Measurements from ENCODE around the gene PDCD1.

PDCD1 gene

DNA sequence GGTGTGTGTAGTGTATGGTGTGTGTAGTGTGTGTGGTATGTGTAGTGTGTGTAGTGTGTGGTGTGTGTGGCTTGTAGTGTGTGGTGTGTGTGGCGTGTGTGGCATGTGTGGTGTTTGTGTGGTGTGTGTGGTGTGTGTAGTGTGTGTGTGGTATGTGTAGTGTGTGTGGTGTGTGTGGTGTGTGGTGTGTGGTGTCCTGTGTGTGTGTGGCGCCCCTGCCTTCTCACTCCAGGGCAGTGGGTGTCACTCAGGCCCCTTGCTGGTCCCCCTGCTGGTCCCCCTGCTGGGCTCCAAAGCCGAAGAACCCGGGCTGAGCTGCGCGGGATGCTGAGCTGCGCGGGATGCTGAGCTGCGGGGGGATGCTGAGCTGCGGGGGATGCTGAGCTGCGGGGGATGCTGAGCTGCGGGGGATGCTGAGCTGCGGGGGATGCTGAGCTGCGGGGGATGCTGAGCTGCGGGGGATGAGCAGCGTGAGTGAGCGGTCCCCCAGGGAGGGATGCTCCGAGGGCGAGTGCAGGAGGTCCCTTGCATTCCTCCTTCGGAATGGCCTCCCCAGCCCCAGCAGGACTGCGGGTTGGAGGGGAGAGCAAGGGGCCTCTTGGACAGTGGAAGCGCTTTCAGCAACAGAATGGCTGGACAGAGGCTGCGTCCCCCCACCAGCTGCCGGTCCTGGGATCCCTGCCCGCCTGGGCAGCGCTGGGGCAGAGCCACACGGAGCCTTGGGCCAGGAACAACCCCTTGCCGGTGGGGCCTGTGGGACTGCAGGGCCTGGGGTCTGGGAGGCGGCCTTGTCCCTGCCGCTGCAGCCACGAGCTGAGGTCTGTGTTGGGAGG lies 7.5 kb upstream of the PDCD1 start:
- in situ Hi-C loops (cut with MboI; ENCODE audit: low sequenced_read_pairs): no loop called here

DNA sequence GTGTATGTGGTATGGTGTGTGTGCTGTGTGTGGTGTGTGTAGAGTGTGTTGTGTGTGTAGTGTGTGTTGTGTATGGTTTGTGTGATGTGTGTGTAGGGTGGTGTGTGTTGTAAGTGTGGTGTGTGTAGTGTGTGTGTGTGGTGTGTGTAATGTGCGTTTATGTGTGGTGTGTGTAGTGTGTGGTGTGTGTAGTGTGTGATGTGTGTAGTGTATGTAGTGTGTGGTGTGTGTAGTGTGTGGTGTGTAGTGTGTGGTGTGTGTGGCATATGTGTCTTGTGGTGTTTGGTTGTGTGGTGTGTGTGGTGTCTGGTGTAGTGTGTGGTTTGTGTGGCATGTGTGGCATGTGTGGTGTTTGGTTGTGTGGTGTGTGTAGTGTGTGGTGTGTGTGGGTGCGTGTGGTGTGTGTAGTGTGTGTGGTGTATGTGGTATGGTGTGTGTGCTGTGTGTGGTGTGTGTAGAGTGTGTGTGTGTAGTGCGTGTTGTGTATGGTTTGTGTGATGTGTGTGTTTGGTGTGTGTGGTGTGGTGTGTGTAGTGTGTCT lies 6.8 kb upstream of the PDCD1 start:
- in situ Hi-C loops (cut with MboI; ENCODE audit: low sequenced_read_pairs): no loop called here

DNA sequence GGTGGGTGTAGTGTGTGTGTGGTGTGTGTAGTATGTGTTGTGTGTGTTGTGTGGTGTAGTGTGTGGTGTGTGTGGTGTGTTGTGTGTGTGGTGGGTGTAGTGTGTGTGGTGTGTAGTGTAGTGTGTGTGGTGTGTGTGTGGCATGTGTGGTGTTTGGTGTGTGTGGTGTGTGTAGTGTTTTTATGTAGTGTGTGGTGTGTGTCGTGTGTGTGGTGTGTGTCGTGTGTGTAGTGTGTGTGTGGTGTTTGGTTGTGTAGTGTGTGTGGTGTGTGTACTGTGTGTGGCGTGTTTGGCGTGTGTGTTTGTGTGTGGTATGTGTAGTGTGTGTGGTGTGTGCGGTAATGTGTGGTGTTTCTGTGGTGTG lies 6.1 kb upstream of the PDCD1 start:
- in situ Hi-C loops (cut with MboI; ENCODE audit: low sequenced_read_pairs): no loop called here

DNA sequence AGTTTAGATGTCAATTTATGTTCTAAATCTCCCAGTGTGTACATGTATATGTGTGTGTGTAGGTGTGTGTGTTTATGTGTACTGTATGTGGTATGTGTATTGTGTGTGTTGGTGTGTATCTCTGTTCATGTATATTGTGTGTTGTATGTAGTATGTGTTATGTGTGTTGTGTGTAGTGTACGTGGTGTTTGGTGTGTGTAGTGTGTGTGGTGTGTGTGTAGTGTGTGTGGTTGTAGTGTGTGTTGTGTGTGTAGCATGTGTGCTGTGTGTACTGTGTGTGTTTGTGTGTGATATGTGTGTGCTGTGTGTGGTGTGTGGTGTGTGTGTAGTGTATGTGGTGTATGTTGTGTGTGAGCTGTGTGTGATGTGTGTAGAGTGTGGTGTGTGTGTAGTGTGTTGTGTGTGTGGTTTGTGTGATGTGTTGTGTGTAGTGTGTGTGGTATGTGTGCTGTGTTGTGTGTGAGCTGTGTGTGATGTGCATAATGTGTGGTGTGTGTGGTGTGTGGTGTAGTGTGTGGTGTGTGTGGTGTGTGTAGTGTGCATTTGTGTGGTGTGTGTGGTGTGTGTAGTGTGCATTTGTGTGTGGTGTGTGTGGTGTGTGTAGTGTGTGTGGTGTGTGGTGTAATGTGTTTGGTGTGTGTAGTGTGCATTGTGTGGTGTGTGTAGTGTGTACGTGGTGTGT lies 5.6 kb upstream of the PDCD1 start:
- in situ Hi-C loops (cut with MboI; ENCODE audit: low sequenced_read_pairs): no loop called here

DNA sequence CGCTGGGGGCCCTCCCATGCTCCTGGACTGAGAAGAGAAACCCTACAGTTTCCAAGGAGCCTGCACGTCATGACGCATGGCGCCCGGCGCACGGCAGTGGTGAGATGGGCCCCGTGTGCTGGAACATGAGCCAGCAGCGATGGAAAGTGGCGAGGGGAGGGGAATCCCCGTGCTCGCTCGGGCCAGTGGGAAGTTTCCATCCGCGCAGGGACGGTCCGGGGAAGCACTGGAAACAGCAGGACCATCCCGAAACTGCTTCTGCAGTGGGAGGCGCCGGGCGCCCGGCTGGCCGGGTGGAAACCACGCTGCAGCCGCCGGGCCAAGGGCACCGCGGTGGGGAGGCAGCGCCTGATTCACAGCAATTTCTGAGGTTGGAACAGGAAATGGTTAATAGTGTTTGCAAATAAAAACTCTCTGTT lies 4.9 kb upstream of the PDCD1 start:
- in situ Hi-C loops (cut with MboI; ENCODE audit: low sequenced_read_pairs): no loop called here

DNA sequence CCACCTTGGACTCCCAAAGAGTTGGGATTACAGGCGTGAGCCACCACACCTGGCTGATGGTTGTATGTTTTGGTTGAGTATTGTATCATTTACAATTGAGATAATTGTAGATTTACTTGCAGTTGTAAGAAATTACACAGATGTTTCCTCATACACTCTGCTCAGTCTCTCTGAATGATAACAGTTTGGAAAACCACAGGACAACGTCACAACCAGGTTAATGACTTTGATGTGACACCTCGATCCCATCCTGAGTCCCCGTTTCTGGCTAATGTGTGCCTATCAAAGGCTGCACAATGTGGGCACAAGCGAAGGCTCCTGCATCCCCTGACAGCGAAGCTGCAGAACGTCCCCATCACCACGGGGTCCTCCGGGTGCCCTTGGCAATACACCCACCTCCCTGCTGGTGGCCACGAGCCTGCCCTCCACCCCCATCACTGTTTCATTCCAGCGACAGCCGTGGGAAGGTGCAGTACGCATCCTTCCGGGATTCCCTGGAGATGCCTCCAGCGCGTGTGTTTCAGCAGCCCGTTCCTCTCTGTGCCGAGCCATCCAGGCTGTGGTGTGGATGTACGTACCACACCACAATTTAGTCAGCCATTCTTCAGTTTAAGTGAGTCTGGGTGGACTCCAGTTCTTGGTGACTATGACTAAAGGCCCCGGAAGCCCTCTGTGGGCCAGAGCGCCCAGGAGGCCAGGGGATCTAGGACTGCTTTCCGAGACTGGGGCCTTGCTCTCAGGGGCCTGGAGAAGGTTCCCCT lies 4.3 kb upstream of the PDCD1 start:
- in situ Hi-C loops (cut with MboI; ENCODE audit: low sequenced_read_pairs): no loop called here

DNA sequence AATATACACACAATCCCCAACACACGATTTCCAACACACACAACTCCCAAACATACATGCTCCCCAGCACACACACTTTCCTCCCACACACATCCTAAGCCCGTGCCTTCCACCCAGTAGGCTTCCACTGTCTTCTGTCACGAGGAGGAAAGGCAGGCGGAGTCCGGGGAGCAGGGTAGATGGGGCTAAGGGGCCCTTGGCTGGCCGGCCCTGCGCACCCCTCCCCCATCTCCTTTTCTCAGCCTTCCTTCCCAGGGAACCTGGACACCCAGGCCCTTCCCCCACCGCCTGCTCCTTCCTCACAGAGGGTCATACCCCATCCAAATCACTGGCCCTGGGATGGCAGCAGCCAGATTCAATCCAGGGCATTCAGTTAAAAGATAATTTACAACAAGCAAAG lies 3.4 kb upstream of the PDCD1 start:
- in situ Hi-C loops (cut with MboI; ENCODE audit: low sequenced_read_pairs): no loop called here

DNA sequence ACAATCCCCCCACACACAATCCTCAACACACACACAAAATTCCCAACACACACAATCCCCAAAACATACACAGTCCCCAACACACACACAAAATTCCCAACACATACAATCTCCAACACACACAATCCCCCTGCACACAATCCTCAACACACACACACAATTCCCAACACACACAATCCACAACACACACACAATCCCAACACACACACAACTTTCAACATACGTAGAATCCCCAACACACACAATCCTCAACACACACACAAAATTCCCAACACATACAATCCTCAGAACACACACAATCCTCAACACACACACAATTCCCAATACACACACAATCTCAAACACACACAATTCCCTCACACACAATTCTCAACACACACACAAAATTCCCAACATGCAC lies 2.6 kb upstream of the PDCD1 start:
- in situ Hi-C loops (cut with MboI; ENCODE audit: low sequenced_read_pairs): no loop called here

DNA sequence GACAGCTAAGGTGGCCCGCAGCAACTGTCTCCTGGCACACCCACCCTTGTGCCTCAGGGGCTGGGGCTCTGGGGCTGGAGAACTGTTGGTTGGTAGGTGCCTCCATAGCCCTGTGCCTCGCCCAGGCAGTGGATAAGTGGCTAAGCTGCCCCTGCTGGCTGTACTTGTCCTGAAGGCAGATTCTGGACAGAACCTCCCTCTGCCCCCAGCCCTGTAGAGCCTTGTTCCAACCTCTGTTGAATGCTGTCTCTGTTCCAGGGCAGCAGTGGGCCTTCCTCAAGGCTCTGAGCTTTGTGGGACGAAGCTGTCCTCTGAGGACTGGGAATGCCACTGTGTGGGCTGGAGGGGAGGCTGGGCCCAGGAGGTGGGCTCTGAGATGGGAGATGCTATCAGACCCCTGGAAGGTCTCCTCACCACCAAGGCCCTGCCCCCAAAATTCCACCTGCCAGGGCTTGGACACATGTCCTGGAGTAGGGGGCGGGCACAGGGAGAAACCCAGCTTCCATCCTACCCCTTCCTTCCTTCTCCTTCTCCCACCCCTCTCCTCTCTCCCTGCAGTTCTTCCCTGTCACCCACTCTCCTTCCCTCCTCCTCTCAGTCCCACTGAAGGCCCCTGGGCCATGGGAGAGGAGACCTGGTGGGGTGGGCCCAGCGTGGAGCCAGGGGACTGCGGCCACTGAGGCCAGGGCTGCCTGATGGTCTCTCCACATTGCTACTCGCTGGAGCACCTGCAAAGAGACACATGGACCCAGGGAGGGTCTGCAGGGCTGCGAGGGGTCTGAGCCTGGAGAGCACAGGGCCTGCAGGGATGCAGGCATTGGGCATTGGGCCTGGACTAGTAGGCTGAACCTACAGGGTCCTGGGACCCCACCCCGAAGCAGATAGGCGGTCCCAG lies 1.7 kb upstream of the PDCD1 start:
- in situ Hi-C loops (cut with MboI; ENCODE audit: low sequenced_read_pairs): no loop called here

DNA sequence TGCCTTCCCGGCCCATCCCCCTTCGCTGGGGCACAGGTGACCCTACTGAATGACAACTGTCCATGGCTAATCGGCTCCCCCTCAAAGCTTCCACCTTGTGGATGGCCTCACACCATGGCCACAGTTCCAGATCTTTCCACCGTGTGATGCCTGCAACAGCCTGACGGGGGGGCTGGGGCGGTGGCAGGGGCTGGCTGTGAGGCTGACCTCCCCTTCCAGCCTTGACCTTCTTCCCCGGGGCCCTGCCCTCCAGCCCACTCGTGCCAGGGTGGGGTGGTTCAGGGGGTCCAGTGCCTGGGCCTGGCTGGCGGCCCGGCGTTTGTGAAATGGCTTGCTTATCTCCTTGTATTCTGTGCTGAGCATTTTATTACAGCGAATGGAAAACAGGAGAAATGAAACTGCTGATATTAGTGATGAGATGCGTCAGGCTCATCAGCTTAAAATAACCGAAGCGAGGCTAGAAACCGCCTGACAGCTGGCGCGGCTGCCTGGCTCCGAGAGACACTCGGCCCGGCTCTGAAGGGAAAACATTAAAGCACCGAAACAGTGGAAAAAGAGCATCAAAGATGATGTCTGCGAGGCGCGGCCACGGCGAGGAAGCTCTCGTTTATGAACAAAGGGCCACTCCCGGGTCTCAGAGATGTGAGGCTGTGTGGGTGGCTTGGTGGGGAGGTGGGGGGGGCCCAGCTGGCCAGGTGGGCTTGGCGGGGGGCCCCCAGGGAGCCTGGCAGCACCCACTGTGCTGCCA lies 916 bp upstream of the PDCD1 start:
- in situ Hi-C loops (cut with MboI; ENCODE audit: low sequenced_read_pairs): no loop called here

DNA sequence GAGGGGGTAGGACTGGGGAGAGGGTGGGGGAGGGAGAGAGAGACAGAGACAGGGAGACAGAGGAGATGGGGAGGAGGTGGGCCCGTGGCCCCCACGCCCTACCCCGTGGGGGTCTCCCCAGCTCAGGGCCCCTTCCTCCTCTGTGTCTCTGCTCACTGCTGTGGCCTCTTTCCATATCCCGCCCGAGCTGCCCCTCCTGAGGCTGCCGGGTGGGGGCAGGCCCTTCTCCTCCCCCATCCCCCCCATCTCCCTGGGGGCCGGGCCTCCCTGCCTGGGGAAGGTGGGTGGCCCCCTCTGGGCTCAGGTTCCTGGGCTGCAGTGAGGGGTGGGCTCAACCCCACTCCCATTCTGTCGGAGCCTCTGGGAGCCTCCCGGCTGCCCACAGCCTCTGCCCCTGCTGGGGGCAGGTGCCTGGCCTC lies 332 bp upstream of the PDCD1 start:
- in situ Hi-C loops (cut with MboI; ENCODE audit: low sequenced_read_pairs): no loop called here

DNA sequence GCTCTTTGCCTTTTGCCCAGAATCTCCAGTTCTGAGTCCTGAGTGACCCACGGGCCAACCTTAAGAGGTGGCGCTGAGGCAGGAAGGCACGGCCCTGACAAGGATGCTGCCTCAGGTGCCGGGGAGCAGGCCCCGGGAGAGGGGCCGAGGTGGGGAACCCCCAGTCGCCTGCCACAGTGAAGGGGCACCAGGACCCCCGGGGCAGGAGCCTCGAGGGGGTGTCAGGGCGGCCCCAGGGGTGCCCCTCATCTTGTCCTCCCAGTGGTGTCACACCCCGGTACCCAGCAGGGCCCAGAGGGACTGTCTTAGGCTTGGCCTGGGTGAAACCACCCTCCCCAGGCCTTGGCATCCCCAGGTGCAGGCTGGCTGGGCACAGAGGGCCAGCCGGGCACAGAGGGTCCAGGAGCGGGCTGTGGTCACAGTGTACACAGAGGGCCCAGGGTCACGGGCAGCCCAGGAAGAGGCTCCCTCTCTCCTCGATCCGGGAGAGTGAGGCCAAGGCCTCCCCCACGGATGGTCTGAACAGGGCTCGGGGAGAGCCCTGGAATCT lies 1.0 kb downstream of the PDCD1 start:
- in situ Hi-C loops (cut with MboI; ENCODE audit: low sequenced_read_pairs): no loop called here

DNA sequence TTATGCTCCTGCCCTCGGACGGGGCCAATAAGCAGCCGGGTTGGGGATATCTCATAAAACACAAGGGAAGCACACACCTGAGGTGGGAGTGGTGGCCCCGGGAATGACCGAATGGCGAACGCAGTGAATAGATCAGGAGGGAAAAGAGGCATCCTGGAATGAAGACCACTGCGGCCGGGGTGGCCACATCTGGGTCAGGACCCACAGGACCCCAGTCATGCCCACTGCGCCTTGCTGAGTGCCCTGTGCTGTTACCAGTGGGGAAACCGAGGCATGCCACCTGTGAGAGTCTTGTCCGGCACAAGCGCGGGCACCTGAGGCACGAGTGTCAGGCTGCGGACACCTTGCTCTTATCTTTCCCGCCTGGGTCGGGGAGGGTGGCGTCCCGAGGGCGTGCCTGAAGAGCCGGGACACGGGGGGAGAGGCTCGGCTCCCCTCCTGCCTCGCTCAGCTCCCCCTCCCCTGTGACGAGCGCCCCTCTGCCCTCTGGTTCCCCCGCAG lies 1.6 kb downstream of the PDCD1 start:
- in situ Hi-C loops (cut with MboI; ENCODE audit: low sequenced_read_pairs): no loop called here

DNA sequence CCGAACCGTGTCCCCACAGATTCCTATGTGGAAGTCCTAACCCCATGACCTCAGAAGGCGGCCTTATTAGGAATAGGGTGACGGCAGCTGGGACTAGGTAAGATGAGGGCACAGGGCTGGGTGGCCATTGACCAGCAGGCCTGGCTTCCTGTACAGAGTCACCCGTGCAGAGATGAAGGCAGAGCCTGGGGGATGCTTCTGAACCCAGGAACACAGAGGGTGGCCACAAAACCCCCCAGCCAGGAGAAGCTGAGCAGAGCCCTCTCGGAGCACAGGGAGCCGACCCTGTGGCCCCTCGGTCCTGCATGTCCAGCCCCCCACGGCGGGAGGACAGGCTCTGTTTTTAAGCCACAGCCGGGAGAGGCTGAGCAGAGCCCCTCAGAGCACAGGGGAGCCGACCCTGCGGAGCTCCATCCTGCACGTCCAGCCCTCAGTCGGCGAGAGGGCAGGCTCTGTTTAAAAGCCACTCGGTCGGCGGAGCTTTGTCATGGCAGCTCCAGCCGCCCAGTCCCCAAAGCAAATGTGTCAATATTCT lies 2.7 kb downstream of the PDCD1 start:
- in situ Hi-C loops (cut with MboI; ENCODE audit: low sequenced_read_pairs): no loop called here

DNA sequence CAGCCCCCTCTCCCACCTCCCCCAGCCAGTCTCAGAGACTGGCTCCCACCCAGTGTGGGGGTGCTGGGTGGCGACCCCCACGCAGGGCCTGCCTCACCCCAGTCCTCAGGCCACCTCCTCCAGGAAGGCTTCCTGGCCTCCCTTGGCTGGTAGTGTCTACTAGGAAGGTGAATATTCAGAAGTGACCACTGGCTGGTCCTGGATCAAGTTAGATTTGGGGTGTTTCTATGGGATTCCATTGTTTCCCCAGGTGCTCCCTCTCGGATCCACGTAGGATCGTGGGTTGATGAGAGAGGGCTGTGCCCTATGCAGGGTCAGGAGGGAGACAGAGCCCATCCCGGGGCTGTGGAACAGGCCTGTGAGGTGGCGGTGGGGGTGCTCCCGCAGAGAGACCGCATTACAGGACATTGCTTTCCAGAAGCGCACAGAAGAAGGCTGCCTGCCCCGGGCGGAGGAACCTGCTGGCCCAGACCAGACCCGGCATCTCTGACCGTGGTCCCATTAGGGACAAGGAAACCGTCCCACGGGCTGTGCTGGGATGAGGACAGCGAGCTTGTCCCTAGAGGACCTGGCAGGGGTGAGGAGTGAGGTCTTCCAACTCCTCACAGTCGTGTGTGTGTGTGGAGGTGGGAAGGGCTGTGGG lies 3.3 kb downstream of the PDCD1 start:
- in situ Hi-C loops (cut with MboI; ENCODE audit: low sequenced_read_pairs): no loop called here

DNA sequence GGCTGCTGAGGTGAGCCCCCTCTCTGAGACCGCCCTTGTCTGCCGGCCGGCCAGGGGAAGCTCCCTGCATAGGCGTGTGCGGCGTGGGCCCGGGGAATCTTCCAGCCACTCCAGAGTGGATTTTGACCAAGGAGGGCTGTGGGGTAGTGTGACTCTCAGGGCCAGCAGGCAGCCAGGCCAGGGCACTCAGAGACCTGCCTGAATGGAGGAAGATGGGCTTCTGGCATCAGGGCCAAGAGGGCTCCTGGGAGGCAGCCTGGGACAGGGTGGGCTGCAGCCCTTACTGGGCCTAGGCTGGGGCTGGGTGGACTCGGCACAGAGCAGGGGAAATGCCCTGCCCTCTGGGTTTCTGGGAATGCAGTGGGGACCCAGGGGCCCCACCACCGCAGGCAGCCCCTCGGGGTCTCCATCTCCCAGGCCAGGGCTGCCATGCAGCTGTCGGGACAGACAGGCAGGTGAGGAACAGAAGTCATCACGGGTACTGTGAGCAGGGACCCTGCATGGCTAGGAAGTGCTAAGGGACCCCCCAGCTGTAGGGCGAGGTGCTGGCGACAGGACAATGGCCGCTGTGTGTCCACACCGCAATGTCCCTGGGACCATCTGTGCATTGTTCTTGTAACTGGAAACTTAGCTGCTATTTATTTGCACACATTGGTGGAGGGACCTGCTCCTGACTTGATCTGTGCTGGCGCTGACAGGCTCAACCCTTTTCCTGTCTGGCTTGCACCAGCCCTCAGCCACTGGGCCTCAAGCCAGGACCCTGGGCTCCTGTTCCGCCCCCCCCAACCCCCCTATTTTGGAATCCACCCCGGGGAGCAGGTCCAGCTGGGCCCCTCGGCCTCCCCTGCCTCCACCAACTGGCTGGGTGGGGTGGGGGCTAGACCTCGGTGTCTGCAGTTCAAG lies 4.1 kb downstream of the PDCD1 start:
- in situ Hi-C loops (cut with MboI; ENCODE audit: low sequenced_read_pairs): no loop called here

DNA sequence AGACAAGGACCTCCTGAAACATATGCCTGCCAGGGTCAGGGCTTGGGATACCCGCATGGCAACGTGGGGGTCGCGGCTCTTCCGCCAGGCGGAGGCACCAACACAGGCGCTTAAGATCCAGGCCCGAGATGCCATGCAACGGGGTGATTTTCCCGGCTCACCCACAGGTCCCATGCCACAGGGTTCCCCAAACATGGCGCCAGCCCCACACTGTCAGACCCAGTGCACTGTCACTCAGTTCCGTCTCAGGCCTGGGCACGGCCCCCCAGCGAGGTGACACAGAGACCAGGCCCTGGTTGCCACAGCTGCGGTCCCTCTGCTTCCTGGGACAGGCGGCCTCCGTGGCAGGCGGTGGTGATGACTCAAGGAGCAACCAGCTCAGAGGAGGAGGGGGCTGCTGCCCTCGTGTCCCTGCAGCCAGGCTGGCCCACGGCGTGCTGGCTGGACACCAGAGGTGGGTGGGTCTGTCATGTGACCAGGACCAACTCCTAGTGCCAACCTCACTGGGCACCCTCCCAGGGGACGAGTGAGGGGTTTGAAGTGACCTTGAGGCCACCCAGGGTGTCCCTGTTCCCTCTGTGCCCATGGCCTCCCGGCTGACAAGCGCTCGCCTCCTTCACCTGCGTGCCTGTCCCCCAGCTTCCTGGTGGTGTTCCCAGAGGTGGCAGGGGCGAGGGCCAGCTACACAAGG lies 4.9 kb downstream of the PDCD1 start:
- in situ Hi-C loops (cut with MboI; ENCODE audit: low sequenced_read_pairs): no loop called here

Measured in hTERT RPE-1 (cell line).